Type B pancreatic cell (in vitro differentiated cells): Measurements from ENCODE around the gene TNS3. TPM values are rescaled to one million over a fixed set of nuclear protein-coding genes. Genes with fewer than 3 reads are reported as not detected.

Experiments used
- DNase-seq: peaks from one replicate; pipeline ENCODE4 v3.0.0; 2021; ENCODE audit warnings: mixed read lengths; ENCODE audit not compliant: unreplicated experiment; ENCODE audit errors: extremely low spot score
- H3K27ac Mint-ChIP-seq: 2 replicates; pipeline ENCODE4 v1.8.0; 2021; ENCODE audit warnings: mild to moderate bottlenecking, mixed read lengths
- H3K27me3 Mint-ChIP-seq: 2 replicates; pipeline ENCODE4 v1.8.0; 2021; ENCODE audit warnings: mixed read lengths
- H3K36me3 Mint-ChIP-seq: 2 replicates; pipeline ENCODE4 v1.8.0; 2021; ENCODE audit warnings: mixed read lengths
- H3K4me1 Mint-ChIP-seq: one replicate; pipeline ENCODE4 v1.8.0; 2021; ENCODE audit warnings: mixed read lengths; ENCODE audit not compliant: unreplicated experiment
- H3K4me3 Mint-ChIP-seq: 2 replicates; pipeline ENCODE4 v1.8.0; 2021; ENCODE audit warnings: mild to moderate bottlenecking, mixed read lengths
- H3K9me3 Mint-ChIP-seq: 2 replicates; pipeline ENCODE4 v1.8.0; 2021; ENCODE audit warnings: mixed read lengths
- total RNA-seq: library from RNA; stranded (reverse); gene quantifications from 2 replicates; pipeline ENCODE4 v1.2.1, GENCODE V29; 2021; ENCODE audit warnings: low replicate concordance
- TF ChIP-seq, protein P1 (sequence below): fragments of 200-600 bp; sonication (generic); conservative IDR thresholded peaks from 2 replicates; pipeline ENCODE4 v1.5.0; 2021; ENCODE audit warnings: antibody characterized with exemption, mild to moderate bottlenecking

TNS3 gene
- total RNA-seq, 1 donor from 2014 or later = 138 TPM

- no peak for DNase-seq
- TF ChIP-seq, protein P1, sequence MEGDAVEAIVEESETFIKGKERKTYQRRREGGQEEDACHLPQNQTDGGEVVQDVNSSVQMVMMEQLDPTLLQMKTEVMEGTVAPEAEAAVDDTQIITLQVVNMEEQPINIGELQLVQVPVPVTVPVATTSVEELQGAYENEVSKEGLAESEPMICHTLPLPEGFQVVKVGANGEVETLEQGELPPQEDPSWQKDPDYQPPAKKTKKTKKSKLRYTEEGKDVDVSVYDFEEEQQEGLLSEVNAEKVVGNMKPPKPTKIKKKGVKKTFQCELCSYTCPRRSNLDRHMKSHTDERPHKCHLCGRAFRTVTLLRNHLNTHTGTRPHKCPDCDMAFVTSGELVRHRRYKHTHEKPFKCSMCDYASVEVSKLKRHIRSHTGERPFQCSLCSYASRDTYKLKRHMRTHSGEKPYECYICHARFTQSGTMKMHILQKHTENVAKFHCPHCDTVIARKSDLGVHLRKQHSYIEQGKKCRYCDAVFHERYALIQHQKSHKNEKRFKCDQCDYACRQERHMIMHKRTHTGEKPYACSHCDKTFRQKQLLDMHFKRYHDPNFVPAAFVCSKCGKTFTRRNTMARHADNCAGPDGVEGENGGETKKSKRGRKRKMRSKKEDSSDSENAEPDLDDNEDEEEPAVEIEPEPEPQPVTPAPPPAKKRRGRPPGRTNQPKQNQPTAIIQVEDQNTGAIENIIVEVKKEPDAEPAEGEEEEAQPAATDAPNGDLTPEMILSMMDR = no peak
- peaks cover 3% of the 10 kb centered on the region for H3K27me3 Mint-ChIP-seq
- no peak overlapping the region for H3K27ac Mint-ChIP-seq
- peaks cover 3% of the 10 kb centered on the region for H3K9me3 Mint-ChIP-seq
- H3K4me3 Mint-ChIP-seq = peak overlapping the region; percentile 83
- H3K4me1 Mint-ChIP-seq = peaks cover 18% of the 10 kb centered on the region
- H3K36me3 Mint-ChIP-seq = peaks cover 7% of the 10 kb centered on the region
These were observed 326.5 kb downstream of the TNS3 start for GRCh38 chr7:47255441-47255840.

- Mint-ChIP-seq H3K27ac (no peak overlapping the region), H3K36me3 (peaks cover 4% of the 10 kb centered on the region), H3K27me3 (peaks cover 3% of the 10 kb centered on the region), H3K4me3 (no peak overlapping the region), H3K9me3 (peaks cover 3% of the 10 kb centered on the region), H3K4me1 (peaks cover 18% of the 10 kb centered on the region)
- DNase-seq = no peak
- TF ChIP-seq, protein P1 = no peak
These were observed 326.9 kb downstream of the TNS3 start for GRCh38 chr7:47255007-47255406.

GRCh38 chr7:47254081-47254977 is 327.6 kb downstream of the TNS3 start:
- Mint-ChIP-seq H3K9me3 (peaks cover 3% of the 10 kb centered on the region), H3K27ac (peak overlapping the region; percentile 74), H3K36me3 (peaks cover 4% of the 10 kb centered on the region), H3K4me1 (peaks cover 18% of the 10 kb centered on the region), H3K4me3 (peak overlapping the region; percentile 87), H3K27me3 (peaks cover 3% of the 10 kb centered on the region)
- TF ChIP-seq, protein P1 = peak; percentile 100
- peak; percentile 86 for DNase-seq

- Mint-ChIP-seq H3K27ac (peak overlapping the region; percentile 74), H3K27me3 (peaks cover 3% of the 10 kb centered on the region), H3K4me3 (peak overlapping the region; percentile 87), H3K36me3 (peaks cover 4% of the 10 kb centered on the region), H3K4me1 (peaks cover 18% of the 10 kb centered on the region), H3K9me3 (peaks cover 3% of the 10 kb centered on the region)
- TF ChIP-seq, protein P1 = no peak
- no peak for DNase-seq
These were observed 328.2 kb downstream of the TNS3 start for GRCh38 chr7:47253650-47254080.

DNA sequence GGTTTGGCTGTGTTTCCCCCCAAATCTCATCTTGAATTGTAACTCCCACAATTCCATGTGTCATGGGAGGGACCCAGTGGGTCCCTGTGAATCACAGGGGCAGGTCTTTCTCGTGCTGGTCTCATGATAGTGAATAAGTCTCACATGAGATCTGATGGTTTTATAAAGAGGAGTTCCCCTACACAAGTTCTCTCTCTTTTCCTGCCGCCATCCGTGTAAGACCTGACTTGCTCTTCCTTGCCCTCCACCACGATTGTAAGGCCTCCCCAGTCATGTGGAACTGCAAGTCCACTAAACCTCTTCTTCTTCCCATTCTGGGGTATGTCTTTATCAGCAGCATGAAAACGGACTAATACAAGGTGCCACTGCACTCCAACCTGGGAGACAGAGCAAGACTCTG is 329.2 kb downstream of the TNS3 start:
- peak overlapping the region; percentile 43 for H3K4me3 Mint-ChIP-seq
- H3K36me3 Mint-ChIP-seq = peaks cover 4% of the 10 kb centered on the region
- H3K4me1 Mint-ChIP-seq = peaks cover 18% of the 10 kb centered on the region
- DNase-seq = no peak
- H3K27ac Mint-ChIP-seq = no peak overlapping the region
- peaks cover 3% of the 10 kb centered on the region for H3K9me3 Mint-ChIP-seq
- TF ChIP-seq, protein P1 = no peak
- peaks cover 3% of the 10 kb centered on the region for H3K27me3 Mint-ChIP-seq
